Measurements from ENCODE around the gene PLIN4. TPM values are rescaled to one million over a fixed set of nuclear protein-coding genes. Genes with fewer than 3 reads are reported as not detected.

The PLIN4 gene
- total RNA-seq, 2 experiments from 2014 or later, result 0.13 to 0.32 TPM

- H3K27ac ChIP-seq (ENCODE audit: low read depth, low read length, poor library complexity, severe bottlenecking), result no peak overlapping the region
- H3K4me3 ChIP-seq (ENCODE audit: low read depth, low read length, poor library complexity, severe bottlenecking), result no peak overlapping the region
- ChIA-PET POLR2A (no interaction called here), CTCF (ENCODE audit: unreplicated experiment) (no interaction called here)
- H3K36me3 ChIP-seq (ENCODE audit: insufficient read depth, low read length), result peaks cover 43% of the 10 kb centered on the region
- H3K9me3 ChIP-seq (ENCODE audit: low read length), result no peaks in the 10 kb centered on the region
- no peaks in the 10 kb centered on the region for H3K79me2 ChIP-seq (ENCODE audit: insufficient read depth, low read depth, low read length)
- no peaks in the 10 kb centered on the region for H3K9me2 ChIP-seq (ENCODE audit: insufficient read depth, low read length)
- TF ChIP-seq CTCF (conservative IDR thresholded peaks at IDR 0.05; ENCODE audit: low read length), result no peak
- TF ChIP-seq EZH2phosphoT487 (IDR thresholded peaks at IDR 0.05; ENCODE audit: borderline replicate concordance, low read depth, low read length), result no peak
- H3K4me1 ChIP-seq (ENCODE audit: insufficient read depth, low read length, poor library complexity, severe bottlenecking), result no peaks in the 10 kb centered on the region
- H3K4me2 ChIP-seq (ENCODE audit: low read length), result no peak overlapping the region
- intact Hi-C loops (cut with micrococcal nuclease; ENCODE audit: unreplicated experiment), result no loop called here
- no peak overlapping the region for H2AFZ ChIP-seq (ENCODE audit: low read length)
- BruUV-seq (replicated peaks), result no TSS peak
- no peak for DNase-seq (ENCODE audit: low spot score)
- no peaks in the 10 kb centered on the region for H4K20me1 ChIP-seq (ENCODE audit: insufficient read depth, low read length)
These were observed 19.6 kb downstream of the PLIN4 start for GRCh38 chr19:4498694-4499093.

- DNase-seq (ENCODE audit: low spot score), result no peak
- Histone ChIP-seq H3K4me2 (ENCODE audit: low read length) (no peak overlapping the region), H3K4me1 (ENCODE audit: insufficient read depth, low read length, poor library complexity, severe bottlenecking) (no peaks in the 10 kb centered on the region), H3K79me2 (ENCODE audit: insufficient read depth, low read depth, low read length) (no peaks in the 10 kb centered on the region), H3K9me2 (ENCODE audit: insufficient read depth, low read length) (no peaks in the 10 kb centered on the region), H3K4me3 (ENCODE audit: low read depth, low read length, poor library complexity, severe bottlenecking) (no peak overlapping the region), H2AFZ (ENCODE audit: low read length) (no peak overlapping the region), H3K9me3 (ENCODE audit: low read length) (no peaks in the 10 kb centered on the region), H3K27ac (ENCODE audit: low read depth, low read length, poor library complexity, severe bottlenecking) (no peak overlapping the region), H3K36me3 (ENCODE audit: insufficient read depth, low read length) (peaks cover 51% of the 10 kb centered on the region), H4K20me1 (ENCODE audit: insufficient read depth, low read length) (no peaks in the 10 kb centered on the region)
- ChIA-PET POLR2A (no interaction called here), CTCF (ENCODE audit: unreplicated experiment) (no interaction called here)
- TF ChIP-seq EZH2phosphoT487 (IDR thresholded peaks at IDR 0.05; ENCODE audit: borderline replicate concordance, low read depth, low read length) (no peak), CTCF (conservative IDR thresholded peaks at IDR 0.05; ENCODE audit: low read length) (no peak)
- BruUV-seq (replicated peaks), result no TSS peak
- intact Hi-C loops (cut with micrococcal nuclease; ENCODE audit: unreplicated experiment), result no loop called here
These were observed 20.4 kb downstream of the PLIN4 start for GRCh38 chr19:4497770-4498389.

- intact Hi-C loops (cut with micrococcal nuclease; ENCODE audit: unreplicated experiment), result no loop called here
- Histone ChIP-seq H3K4me1 (ENCODE audit: insufficient read depth, low read length, poor library complexity, severe bottlenecking) (no peaks in the 10 kb centered on the region), H3K9me2 (ENCODE audit: insufficient read depth, low read length) (no peaks in the 10 kb centered on the region), H3K4me2 (ENCODE audit: low read length) (no peak overlapping the region), H3K9me3 (ENCODE audit: low read length) (no peaks in the 10 kb centered on the region), H3K36me3 (ENCODE audit: insufficient read depth, low read length) (peaks cover 62% of the 10 kb centered on the region), H3K79me2 (ENCODE audit: insufficient read depth, low read depth, low read length) (no peaks in the 10 kb centered on the region), H3K4me3 (ENCODE audit: low read depth, low read length, poor library complexity, severe bottlenecking) (no peak overlapping the region), H3K27ac (ENCODE audit: low read depth, low read length, poor library complexity, severe bottlenecking) (no peak overlapping the region), H2AFZ (ENCODE audit: low read length) (no peak overlapping the region), H4K20me1 (ENCODE audit: insufficient read depth, low read length) (no peaks in the 10 kb centered on the region)
- no peak for DNase-seq (ENCODE audit: low spot score)
- no TSS peak for BruUV-seq (replicated peaks)
- ChIA-PET CTCF (ENCODE audit: unreplicated experiment) (no interaction called here), POLR2A (no interaction called here)
- TF ChIP-seq EZH2phosphoT487 (IDR thresholded peaks at IDR 0.05; ENCODE audit: borderline replicate concordance, low read depth, low read length) (no peak), CTCF (conservative IDR thresholded peaks at IDR 0.05; ENCODE audit: low read length) (no peak)
These were observed 22.0 kb downstream of the PLIN4 start for GRCh38 chr19:4496304-4496703.
